ENCODE measurements around the gene HPGDS.
A peak's percentile ranks its signal among the peaks of the same experiment; 100 is the strongest.
"Not testable (repeated sequence)": the region's sequence is repeated elsewhere in the genome, so short reads cannot be mapped to it uniquely, and the experiment has no call there.

Gene HPGDS

DNA sequence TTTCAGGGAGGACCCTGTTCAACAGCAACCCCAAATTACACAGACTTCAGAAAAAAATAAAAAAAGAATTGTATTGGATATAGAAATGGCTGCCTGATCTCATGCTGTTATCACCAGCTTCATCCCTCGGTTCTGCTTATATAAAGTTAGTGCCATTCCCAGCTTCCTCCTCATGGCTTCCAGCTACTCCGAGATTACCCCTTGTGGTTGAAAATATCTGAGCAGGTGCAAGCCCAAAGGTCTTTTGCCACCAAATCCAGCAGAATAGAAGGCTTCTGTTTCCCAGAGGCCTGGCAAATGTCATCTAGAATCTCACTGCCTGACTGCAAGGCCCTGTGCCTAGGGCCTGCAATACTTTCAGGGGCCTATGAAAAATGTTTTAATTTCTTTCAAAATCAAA, 13.8 kb upstream of the HPGDS start:
- DNase-seq = no peak

DNA sequence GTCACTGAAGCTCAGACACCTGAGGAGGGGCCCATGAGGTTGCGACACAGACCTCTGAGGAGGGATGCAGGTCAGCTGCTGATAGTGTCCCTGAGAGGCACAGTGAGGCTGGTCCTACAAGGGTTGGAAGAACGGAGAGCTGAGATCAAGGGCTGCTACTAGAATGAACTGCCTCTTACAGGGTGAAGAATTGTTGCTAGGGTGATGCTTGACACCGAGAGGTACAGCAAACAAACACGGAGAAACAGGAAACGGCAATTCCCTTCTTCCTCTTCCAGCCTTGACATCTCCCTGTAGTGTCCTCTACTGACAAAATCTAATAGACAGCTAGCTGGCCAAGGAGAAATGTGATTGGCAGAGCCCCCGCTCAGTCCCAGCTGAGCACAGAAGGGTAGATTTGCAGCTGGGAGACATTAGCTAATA, 11.8 kb upstream of the HPGDS start:
- DNase-seq = no peak

DNA sequence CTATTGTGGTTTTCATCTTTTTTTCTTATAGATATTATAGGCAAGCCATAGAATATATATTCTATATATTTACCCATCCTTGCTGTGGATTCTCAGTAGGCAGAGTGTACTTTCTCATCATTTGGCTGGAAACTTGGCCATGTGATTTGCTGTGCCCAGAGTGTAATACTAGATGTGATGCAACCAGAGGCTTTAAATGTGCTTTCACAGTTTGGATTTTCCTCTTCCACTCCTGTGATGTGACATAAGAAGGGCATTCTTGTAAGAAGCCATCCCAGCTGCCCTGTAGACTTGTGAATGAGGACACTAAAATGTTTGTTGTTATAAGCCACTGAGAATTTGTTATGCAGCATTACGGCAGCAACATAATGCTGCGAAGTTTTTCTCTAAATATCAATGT, 10.4 kb upstream of the HPGDS start:
- peak; percentile 53 to 71 (median 65) for DNase-seq

DNA sequence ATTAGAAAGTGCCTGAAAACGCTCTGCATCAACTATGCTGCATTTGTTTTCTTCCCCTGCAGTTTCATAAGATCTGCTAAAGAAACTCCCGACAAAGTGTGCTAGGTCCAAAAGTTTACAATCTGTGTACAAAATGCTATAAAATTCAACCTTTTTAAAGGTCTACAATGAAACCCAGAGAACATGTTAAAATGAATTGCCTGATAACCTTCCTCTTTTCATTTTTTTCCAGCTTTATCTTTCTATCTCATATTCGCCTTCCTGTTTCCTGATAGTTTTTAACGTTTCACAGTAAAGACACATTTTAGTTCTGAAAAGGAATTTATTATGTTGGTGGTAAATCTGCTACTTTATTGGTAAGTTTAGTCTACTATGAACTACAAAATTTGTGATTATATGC, 9.5 kb upstream of the HPGDS start:
- DNase-seq = no peak

DNA sequence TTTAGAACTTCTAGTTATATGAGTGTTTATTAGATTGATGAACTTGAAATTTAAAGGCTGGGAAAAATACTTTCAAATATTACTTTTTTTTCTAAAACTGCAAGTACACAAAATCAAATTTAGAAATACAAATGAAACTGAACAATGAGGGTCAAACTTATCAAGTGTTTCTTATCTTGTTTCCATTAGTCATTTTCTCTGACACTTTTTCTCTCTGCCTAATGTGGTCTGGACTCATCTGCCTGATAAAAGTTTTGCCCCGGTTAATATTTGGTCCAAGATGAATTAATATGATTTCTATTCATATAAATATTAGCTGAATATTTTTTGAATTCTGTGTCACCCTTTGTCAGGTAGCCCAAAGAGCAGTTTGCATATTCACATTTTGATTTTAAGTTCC, 8.7 kb upstream of the HPGDS start:
- no peak for DNase-seq

DNA sequence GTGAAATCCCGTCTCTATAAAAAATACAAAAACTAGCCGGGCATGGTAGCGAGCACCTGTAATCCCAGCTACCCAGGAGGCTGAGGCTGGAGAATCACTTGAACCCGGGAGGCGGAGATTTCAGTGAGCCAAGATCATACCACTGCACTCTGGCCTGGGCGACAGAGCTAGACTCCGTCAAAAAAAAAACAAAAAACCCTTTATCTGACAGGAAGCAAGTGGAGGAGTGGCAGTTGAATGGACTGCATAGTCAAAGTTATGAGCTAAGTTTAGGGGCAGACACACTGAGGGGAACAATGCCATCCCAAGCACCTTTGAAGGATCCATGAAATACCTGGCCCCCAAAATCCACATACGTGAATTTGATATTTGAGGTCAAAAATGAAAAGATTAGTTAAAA, 7.5 kb upstream of the HPGDS start:
- no peak for DNase-seq

DNA sequence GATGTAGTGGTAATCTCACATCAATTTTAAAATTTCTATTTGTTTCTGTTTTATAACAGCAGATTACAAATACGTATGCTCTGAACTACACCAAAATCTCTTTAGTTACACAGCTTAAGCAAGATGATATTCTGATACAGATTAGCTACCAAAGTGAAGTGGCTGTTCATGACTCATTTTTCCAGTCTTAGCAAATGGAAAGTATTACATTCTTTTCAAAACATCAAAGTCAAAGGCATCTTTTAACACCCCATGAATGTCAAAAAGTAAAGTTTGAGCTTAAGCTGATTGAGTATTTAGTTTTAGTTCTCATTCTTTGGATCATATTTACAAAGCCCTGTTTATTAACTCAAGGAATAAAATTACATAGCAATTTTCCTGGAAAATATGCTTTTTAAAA, 6.6 kb upstream of the HPGDS start:
- peak in 1 of 3 donors; percentile 28 for DNase-seq

DNA sequence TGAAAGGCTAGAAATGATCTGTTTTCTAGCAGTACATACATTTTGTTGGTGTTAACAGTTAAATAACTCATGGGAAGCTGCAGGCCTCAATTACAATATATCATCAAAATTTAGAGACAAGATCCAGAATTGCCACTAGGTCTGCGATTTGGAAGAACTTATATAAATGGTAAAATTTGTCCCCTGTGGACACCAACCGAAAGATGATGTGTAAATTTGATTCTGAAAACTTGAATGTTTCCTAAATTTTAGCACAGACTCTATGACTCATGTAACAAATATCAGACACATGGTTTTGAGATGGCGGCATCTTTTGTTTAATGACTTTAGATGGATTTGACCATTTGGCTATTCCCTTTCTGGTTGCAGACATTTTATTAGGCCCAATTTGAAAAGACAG, 6.0 kb upstream of the HPGDS start:
- no peak for DNase-seq

DNA sequence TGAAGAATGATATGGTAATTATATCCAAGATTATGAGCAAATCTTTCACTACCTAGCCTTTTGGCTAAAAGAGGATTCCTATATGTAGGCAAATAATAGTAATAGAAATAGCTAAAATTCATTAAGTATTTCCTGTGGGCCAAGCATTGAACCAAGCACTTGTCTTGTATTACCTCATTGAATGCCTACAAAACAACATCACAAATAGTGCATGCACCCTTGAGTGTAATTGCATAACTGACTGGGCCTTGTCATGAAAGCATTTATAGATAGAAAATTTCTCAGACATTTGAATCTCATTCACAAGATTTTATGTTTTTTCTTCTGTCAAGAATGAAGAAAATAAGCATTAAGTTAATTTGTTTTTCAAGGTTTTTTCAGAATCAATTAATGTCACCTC, 3.9 kb upstream of the HPGDS start:
- peak in 1 of 3 donors; percentile 19 for DNase-seq

DNA sequence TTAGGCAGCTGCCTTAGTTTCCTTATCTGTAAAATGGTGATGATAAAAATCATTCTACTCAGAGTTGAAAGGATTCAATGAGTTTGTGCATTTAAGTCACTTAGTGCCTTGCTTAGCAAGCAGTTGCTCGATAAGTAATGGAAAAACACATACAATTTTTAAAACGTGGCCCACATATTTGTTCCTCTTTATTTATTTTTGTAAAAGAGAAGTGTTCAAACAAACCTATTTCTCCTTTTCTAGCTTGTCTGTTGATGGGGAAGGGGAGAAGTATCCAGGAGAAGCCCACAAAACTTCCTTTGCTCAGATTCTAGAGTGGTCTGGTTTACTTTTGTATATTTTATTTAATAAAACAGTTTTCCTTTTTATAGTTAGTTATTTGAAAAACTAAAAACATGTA, 3.3 kb upstream of the HPGDS start:
- peak; percentile 19 to 47 (median 44) for DNase-seq

DNA sequence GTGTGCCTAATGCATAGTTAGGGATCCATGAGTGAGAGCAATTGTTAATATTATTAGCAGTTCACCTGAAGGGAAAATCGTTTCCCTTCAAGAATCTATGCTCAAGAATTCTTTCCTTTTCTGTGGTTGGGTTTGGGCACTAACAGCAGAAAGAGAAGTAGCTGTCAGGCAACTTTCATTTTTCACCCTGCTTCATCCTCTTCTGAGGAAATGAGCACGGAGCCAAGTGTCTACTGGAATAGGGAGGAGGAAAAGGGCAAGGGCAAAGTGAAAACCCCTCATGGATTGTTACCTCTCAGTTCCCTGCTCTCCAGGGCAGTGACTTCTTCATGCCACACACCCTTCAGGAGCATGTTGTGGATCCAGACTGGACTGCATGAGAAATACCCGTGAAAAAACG, 2.6 kb upstream of the HPGDS start:
- DNase-seq = peak; percentile 54 to 64 (median 54)

DNA sequence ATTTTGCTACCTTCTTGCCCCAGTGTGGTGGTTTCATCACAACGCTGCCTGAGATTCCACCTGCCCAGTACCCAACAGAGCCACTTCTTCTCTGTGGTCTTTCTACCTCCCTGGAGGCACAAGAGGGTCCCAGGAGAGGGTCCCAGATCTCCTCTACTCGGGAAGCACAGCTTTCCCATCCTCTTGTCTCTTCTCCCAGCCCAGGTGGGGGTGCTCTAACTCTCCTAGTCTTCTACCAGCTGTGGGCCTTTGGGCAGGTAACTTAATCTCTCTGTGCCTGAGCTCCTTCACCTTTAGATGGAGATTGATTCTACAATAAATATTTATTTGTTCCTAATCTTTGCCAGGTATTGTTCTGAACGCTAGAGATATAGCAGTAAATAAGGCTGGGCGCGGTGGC, 1.8 kb upstream of the HPGDS start:
- DNase-seq = no peak

DNA sequence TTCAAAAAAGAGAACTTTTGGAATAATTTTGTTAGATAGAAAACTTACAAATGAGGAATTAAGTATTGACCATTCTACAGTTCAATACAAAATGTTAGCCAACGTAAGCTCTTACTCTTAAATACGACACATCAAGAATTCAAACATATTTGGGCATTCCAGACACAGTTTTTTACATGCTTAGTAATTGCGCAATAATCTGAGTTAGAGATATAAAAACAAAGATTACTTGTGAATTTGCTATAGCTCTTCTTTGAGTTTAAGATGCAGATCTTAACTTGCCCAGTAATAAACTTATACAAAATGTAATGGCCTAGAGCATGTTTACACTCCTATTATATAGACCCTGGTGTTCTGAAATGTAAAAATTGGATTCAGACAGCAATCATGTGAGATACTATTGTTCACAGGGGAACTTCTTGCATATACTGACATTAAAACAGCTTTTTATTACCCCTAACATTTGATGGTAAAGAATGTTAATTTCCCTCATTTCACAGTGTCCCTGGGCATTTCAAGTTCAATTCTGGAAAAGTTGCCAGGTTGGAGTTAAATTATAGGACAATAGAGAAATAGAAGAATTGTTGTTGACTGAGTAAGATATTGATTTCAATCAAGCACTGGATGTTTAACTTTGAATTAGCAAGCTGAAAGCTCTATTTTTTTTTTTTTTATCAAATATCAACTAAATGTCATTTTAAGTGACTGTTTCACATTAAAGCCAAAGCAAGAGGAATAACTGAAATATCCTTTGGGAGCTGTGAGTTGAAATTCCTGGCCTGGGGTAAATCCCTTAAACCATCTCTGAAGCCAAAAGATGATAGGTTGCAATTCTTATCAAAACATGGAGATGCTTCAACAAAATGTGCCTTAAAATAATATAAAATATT, 910 bp downstream of the HPGDS start:
- DNase-seq = peak in 2 of 3 donors; percentile 32 to 34

DNA sequence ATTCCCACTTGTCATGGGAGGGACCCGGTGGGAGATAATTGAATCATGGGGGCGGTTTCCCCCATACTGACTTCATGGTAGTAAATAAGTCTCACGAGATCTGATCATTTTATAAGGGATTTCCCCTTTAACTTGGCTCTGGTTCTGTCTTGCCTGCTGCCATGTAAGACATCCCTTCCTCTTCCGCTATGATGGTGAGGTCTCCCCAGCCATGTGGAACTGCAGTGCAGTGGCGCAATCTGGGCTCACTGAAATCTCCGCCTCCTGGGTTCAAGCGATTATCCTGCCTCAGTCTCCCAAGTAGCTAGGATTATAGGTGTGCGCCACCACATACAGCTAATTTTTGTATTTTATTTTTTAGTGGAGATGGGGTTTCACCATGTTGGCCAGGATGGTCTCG, 2.9 kb downstream of the HPGDS start:
- DNase-seq = peak; percentile 36 to 55 (median 46)

DNA sequence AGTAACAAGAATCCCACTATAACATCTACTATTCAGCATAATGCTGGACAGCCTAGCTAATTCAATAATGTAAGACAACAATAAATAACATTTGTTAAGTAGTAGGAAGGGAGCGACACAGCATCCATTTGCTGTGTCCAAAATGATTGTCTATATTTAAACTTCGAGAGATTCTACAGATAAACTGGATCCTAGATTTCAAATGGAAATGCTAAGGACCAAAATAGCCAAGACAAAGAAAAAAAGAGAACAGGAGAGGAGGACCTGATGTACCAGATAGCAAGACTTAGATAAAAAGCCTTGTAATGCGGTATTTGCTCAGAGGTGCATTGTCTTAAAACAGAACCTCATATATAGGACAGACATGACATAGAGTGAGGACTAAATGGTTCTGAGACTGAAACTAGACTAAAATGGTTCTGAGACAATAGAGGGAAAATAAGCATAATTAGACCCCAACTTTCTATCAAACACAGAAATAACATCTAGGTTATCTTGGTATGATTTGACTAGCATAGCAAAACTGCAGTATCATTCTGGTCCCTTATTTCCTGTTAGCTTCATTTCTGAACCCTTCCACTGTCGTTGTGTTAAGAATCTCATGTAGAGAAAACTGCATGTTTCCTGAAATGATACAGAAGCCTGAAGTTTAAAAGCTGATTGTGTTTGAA, 3.8 kb downstream of the HPGDS start:
- DNase-seq = no peak

DNA sequence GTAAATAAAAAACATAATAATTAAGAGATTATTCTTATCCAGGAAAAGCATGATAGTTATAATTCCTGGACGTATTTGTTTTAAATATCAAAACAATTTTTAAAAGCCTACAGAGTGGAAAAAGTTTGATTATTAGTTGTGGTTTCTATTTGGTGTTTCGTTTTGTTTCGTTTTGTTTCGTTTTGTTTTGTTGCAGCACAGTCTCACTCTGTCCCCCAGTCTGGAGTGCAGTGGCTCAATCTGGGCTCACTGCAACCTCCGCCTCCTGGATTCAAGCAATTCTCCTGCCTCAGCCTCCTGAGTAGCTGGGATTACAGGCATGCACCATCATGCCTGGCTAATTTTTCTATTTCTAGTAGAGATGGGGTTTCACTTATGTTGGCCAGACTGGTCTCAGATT, 5.8 kb downstream of the HPGDS start:
- not testable (repeated sequence) for DNase-seq

DNA sequence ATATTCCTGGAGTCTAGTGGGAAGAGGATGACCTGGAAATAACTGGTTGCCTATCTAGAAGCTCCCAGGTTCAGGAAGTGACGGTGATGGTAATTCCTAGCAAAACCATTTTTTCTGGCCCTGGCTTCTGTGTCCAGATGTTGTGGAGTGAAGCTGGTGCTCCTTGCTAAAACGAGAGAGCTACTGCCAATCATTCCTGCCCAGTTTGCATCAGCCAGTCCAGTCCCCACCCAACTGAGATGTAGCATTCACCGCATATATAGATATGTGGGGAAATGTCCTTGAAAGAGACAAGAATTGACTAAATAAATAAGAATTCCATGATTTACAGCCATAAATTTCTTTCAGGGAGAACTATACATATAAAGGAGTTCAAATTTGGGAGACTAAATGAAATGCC, 6.3 kb downstream of the HPGDS start:
- no peak for DNase-seq

DNA sequence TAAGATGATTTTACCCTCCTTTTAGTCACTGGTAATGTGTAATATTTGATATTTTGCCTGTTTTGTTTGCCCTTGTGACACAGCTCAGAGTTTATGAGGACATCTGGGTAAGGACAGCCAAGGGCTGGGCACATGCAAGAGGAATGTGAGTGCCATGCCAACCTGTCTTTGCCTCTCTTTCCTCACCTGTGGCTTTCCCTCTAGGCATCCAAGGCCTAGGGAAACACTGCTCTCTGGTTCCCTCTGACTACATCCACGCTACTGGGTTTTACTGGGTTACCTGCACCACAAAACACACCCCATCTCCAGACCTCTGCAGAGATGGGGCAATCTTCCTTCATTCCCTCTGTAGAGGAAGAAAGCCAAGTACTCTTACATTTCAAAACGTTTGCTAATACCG, 7.7 kb downstream of the HPGDS start:
- no peak for DNase-seq

DNA sequence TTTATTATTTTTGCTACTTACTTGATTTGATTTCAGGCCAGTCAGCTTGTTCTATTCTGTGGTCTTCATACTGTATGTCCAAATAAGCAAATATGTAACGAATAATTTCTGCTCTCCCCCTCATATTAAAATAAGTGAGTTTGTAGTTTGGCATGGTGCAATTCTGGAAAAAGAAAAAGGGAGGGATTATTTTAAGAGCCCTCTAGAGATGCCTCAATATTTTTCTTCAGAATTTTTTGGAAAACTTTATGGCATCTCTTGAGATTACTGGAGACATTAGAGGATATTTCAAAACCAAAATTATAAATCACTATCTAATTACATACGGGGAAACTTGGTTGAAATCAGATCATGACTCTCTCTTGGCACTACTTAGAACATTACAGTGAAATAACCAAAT, 8.2 kb downstream of the HPGDS start:
- DNase-seq = no peak

DNA sequence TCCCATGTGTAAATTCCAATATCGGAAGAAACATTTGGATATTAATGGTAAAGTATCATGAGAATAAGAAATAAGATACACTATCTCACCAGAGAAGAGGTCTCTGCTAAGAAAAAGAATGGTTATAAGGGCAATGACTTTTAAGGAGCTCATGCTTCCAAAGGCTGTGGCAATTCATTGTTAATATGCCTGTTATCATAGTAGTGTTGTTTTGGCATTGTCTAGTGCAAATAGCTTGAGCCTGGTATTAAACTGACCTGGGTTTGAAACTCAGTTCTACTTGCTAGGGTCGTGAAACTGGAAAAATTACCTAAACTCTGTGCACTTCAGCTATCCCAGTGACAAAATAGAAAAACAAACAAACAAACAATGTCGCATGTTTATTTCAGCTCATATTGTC, 8.8 kb downstream of the HPGDS start:
- DNase-seq = peak in 1 of 3 donors; percentile 5

DNA sequence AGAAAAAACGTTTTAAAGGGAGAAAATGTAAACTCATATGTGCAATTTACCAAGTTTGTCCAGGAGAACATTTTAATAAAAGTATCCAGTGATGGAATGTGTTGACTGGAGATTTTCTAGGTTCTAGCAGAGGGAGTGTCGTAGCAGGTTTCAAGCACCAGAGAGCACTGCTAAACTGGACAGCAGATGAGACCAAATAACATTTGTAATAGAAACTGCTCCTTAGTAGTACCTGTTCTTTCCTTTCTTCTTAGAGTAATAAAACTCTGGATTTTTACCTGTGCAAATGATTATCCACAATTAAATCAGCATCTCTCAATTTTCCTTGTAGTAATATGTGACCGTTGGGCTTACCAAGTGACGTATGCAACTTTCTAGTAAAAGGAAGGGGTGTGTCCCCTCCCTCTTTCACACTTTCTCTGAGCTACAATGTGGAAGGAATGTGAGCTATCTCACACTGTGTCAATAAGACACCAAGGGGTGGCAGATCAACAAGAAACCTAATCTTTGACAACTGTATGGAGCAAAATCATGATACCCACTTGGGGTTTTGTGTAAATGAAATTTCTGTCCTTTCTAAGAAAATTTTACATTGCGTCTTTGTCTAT, 9.5 kb downstream of the HPGDS start:
- DNase-seq = peak in 2 of 3 donors; percentile 27 to 38

DNA sequence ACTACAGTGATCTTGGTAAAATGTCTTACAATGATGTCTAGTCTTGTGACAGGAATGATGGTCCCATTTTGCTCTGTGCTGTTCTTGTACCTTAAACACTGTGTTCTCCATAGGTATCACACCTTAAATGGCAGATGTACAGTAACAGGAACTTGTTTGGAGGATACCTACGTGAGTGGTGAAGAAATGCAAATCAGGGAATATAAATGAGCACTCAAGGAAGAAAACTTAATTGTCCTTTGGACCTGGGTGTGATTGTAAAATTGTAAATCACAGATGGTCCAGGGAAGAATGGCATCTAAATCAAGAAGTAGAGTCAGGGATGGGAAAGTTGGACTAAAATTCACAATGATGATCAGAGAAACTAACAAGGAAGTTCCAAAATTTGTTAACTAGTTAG, 12.7 kb downstream of the HPGDS start:
- DNase-seq = peak in 1 of 3 donors; percentile 11

DNA sequence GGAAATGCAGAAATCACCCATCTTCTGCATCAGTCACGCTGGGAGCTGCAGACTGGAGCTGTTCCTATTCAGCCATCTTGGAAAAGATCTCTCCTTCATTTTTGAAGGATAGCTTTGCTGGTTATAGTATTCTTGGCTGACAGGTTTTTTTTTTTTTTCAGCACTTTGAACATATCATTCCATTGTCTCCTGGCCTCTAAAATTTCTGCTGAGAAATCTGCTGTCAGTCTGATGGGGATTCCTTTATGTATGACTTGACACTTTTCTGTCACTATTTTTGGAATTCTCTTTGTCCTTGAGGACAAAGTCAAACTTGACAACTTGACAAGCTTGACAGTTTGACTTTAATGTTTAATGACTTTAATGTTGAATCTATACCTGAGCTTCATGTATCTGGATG, 16.8 kb downstream of the HPGDS start:
- DNase-seq = no peak

DNA sequence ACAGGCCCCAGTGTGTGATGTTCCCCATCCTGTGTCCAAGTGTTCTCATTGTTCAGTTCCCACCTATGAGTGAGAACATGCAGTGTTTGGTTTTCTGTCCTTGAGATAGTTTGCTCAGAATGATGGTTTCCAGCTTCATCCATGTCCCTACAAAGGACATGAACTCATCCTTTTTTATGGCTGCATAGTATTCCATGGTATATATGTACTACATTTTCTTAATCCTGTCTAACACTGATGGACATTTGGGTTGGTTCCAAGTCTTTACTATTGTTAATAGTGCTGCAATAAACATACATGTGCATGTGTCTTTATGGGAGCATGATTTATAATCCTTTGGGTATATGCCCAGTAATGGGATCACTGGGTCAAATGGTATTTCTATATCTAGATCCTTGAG, 22.7 kb downstream of the HPGDS start:
- not testable (repeated sequence) for DNase-seq
